PC-3 (cell line): ENCODE results near the gene LAMA5. TPM values are rescaled to one million over a fixed set of nuclear protein-coding genes. Genes with fewer than 3 reads are reported as not detected.

ENCODE experiments used
- ATAC-seq: fragments of 200-7000 bp; cut with Tn5 transposase; 2 replicates; pipeline ENCODE4 v1.9.1; 2020; ENCODE audit warnings: mild to moderate bottlenecking, moderate library complexity
- BruUV-seq: library from RNA; stranded (reverse); fragments of 400-500 nt; replicated peaks from 2 replicates; lab custom pipeline; 2021; lab: Mats Ljungman, UMichigan
- CTCF ChIA-PET: fragments of 300-600 bp; sonication (Branson Sonifier 250); formaldehyde crosslinking; loops from one replicate; lab custom pipeline; 2022; ENCODE audit warnings: antibody characterized with exemption; lab: Charles Lee
- POLR2A ChIA-PET: fragments of 300-600 bp; sonication (Branson Sonifier 250); formaldehyde crosslinking; loops from one replicate; lab custom pipeline; 2022; ENCODE audit warnings: antibody characterized with exemption; ENCODE audit not compliant: unreplicated experiment; lab: Charles Lee
- DNase-seq: peaks from one replicate; pipeline ENCODE4 v3.0.0-alpha.2; 2015
- H2AFZ ChIP-seq: fragments of 300-600 bp; sonication (generic); 2 replicates; pipeline ENCODE4 v1.6.0; 2016; ENCODE audit warnings: antibody characterized with exemption, low read length
- H3F3A ChIP-seq: fragments of 300-600 bp; sonication (generic); one replicate; pipeline ENCODE4 v1.6.0; 2017; ENCODE audit warnings: antibody characterized with exemption, low read length, control low read depth, mild to moderate bottlenecking; ENCODE audit not compliant: unreplicated experiment
- H3K27ac ChIP-seq: fragments of 300-600 bp; sonication (generic); 2 replicates; pipeline ENCODE4 v1.5.1; 2016; ENCODE audit warnings: mild to moderate bottlenecking, low read length
- H3K27me3 ChIP-seq: fragments of 300-600 bp; sonication (generic); 2 replicates; pipeline ENCODE4 v1.6.1; 2016; ENCODE audit warnings: low read length, mixed read lengths
- H3K36me3 ChIP-seq: fragments of 300-600 bp; sonication (generic); 2 replicates; pipeline ENCODE4 v1.6.1; 2016; ENCODE audit warnings: low read depth, mixed run types, low read length, mixed read lengths
- H3K4me1 ChIP-seq: fragments of 300-600 bp; sonication (generic); 2 replicates; pipeline ENCODE4 v1.5.1; 2016; ENCODE audit warnings: low read length; ENCODE audit not compliant: insufficient read depth
- H3K4me2 ChIP-seq: fragments of 300-600 bp; sonication (generic); 2 replicates; pipeline ENCODE4 v1.6.0; 2016; ENCODE audit warnings: low read length
- H3K4me3 ChIP-seq: fragments of 300-600 bp; sonication (generic); 2 replicates; pipeline ENCODE4 v1.5.1; 2016; ENCODE audit warnings: mild to moderate bottlenecking, low read length, mixed read lengths
- H3K79me2 ChIP-seq: fragments of 300-600 bp; sonication (generic); 2 replicates; pipeline ENCODE4 v1.6.1; 2017; ENCODE audit warnings: low read length, mixed read lengths
- H3K9ac ChIP-seq: fragments of 300-600 bp; sonication (generic); 2 replicates; pipeline ENCODE4 v1.6.0; 2016; ENCODE audit warnings: mild to moderate bottlenecking, low read length
- H3K9me2 ChIP-seq: fragments of 300-600 bp; sonication (generic); replicated peaks from 2 replicates; pipeline ENCODE4 v1.6.1; 2016; ENCODE audit warnings: mixed run types, low read length, mixed read lengths
- H3K9me3 ChIP-seq: fragments of 300-600 bp; sonication (generic); 2 replicates; pipeline ENCODE4 v1.6.1; 2016; ENCODE audit warnings: low read length, mixed read lengths
- H4K20me1 ChIP-seq: fragments of 300-600 bp; sonication (generic); 2 replicates; pipeline ENCODE4 v1.6.1; 2016; ENCODE audit warnings: low read length, mixed read lengths
- CTCF ChIP-seq: fragments of 300-600 bp; sonication (generic); conservative IDR thresholded peaks from 2 replicates; pipeline ENCODE4 v1.5.1; 2017; ENCODE audit warnings: antibody characterized with exemption, low read depth, mild to moderate bottlenecking, low read length
- EZH2 ChIP-seq: fragments of 300-600 bp; sonication (generic); IDR thresholded peaks from one replicate; pipeline ENCODE4 v1.6.1; 2017; ENCODE audit warnings: antibody characterized with exemption, mild to moderate bottlenecking, low read length; ENCODE audit not compliant: unreplicated experiment
- EZH2phosphoT487 ChIP-seq: fragments of 300-600 bp; sonication (generic); IDR thresholded peaks from 2 replicates; pipeline ENCODE4 v1.6.1; 2018; ENCODE audit warnings: mild to moderate bottlenecking, antibody characterized with exemption, low read length, borderline replicate concordance
- intact Hi-C: fragments of 100-400 bp; cut with micrococcal nuclease; formaldehyde crosslinking; loops from 2 replicates; pipeline ENCODE4 v1.9.0; 2023
- total RNA-seq: library from RNA; depleted of rRNA; stranded (reverse); fragments of >200 nt; gene quantifications from 2 replicates; pipeline ENCODE4 v1.2.3, GENCODE V29; 2014

Gene LAMA5
- total RNA-seq, 1 experiment from 2014 or later, result 196 TPM

DNA sequence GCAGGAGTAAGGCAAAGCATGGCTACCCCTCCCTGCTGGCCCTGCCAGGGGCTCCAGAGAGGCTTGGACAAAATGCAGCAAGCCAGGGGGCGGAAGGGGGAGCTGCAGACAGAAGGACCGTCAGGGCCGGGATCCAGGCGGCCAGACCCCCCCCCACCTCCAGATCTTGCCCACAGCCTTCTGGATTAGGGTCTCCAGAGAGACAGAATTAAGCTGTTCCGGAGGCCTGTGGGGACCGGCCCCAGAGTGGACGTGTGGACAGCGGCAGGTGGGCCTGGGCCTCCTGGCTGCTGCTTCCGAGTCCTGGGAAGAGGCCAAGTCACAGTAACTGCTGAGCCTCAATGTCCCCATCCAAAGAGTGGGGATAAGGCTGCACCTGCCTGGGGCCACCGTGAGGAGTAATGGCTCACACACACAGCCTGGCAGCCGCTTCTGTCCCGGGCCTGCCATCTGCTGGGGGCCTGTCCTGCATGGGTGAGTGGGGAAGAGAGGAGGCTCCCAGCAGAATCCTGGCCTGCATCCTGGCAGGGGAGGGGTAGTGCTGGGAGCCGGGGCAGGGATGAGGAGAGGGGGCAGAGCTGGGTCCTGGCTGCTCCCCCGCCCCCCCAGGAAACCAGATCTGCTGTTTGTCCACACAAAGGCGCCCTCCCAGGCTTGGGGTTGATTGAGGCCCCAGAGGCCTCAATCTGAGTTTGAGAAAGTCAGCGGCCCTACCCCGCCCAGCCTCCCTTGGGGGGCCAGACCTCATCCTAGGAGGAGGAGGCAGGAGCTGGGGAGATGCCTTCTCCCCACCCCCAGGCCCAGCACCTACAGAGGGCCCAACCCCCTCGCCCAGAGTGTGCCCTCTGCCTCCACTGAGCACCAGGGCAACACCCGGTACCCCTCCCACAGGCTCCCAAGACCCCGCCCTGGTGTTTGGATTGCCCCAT, 3.9 kb downstream of the LAMA5 start:
- Histone ChIP-seq H3K9me2 (no peaks in the 10 kb centered on the region), H3K27ac (peak overlapping the region; percentile 81), H4K20me1 (peaks cover 36% of the 10 kb centered on the region), H3K9me3 (no peaks in the 10 kb centered on the region), H3K9ac (peak overlapping the region; percentile 85), H3K79me2 (peaks cover 76% of the 10 kb centered on the region), H3K4me3 (peak overlapping the region; percentile 80), H3K4me2 (peak overlapping the region; percentile 89), H2AFZ (no peak overlapping the region), H3F3A (no peaks in the 10 kb centered on the region), H3K4me1 (peaks cover 79% of the 10 kb centered on the region), H3K36me3 (peaks cover 16% of the 10 kb centered on the region; the same call in 1 of the 2 replicates), H3K27me3 (no peaks in the 10 kb centered on the region)
- no peak for TF ChIP-seq EZH2phosphoT487
- no peak for TF ChIP-seq EZH2
- no peak for TF ChIP-seq CTCF
- ChIA-PET POLR2A (no interaction called here), CTCF (no interaction called here)
- BruUV-seq, result no TSS peak
- intact Hi-C loops, result no loop called here
- DNase-seq (peak; percentile 28), ATAC-seq (no peak)

DNA sequence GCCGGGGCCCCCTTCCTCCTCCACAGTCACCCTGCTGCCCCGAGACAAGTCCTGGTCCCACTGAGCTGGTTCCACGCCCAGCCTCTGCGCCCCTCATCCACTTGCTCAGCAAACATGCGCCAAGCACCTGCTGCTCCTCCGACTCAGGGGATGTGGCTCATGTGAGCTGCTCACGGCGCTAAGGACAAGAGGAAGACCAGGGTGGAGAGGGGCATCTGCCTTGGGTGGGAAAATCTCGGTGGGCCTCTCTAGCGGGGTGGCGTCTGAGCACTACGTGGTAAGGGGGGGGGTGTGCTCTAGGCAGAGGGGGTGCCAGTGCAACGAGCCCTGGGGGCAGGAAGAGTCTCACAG, 4.5 kb downstream of the LAMA5 start:
- ATAC-seq (no peak), DNase-seq (no peak)
- Histone ChIP-seq H3K9ac (no peak overlapping the region), H3K9me3 (no peaks in the 10 kb centered on the region), H3F3A (no peaks in the 10 kb centered on the region), H4K20me1 (peaks cover 36% of the 10 kb centered on the region), H3K79me2 (peaks cover 83% of the 10 kb centered on the region), H3K27ac (peak overlapping the region; percentile 73; the same call in 1 of the 2 replicates), H3K4me1 (peaks cover 79% of the 10 kb centered on the region), H2AFZ (no peak overlapping the region), H3K27me3 (no peaks in the 10 kb centered on the region), H3K9me2 (no peaks in the 10 kb centered on the region), H3K36me3 (peaks cover 16% of the 10 kb centered on the region; the same call in 1 of the 2 replicates), H3K4me3 (peak overlapping the region; percentile 36; the same call in 1 of the 2 replicates), H3K4me2 (peak overlapping the region; percentile 89)
- intact Hi-C loops, result no loop called here
- TF ChIP-seq EZH2 (no peak), EZH2phosphoT487 (no peak)
- no TSS peak for BruUV-seq
- ChIA-PET POLR2A (no interaction called here), CTCF (no interaction called here)

DNA sequence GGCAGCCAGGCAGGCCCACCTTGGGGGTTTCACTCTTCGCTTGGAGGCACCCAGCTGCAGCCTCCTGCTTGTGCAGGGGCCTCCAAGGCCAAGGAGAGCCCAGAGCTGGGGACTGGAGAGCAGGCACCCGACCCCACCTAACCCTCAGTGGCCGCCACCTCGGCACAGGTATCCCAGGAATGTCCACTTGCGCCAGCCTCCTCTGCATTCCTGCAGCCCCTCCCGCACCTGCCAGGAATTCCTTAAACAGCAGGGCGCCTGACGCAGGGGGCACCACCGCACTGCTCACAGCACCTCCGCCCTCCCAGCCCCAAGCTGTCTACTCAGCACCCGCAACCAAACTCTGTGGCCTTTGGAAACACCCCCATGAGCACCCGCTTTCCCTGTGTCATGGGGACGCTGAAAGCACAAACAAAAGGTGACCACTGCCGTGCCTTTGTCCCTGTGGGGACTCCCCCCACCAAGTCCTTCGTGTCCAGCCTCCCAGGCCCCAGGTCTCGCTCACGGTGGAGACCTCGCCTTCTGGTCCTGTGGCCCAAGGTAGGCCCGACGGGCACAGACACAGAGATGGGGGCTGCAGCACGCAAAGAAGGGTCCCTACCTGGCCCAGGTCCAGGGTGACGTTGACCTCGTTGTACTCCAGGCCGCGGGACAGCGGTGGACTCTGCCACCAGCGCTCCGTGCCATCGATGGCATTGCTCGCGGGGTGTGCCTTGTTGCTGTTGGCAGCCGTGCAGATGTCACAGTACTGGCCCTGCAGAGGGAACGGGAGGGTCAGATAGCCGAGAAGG, 5.1 kb downstream of the LAMA5 start:
- peak; percentile 0 for ATAC-seq
- peak overlapping the region; percentile 36; the same call in 1 of the 2 replicates for H3K4me3 ChIP-seq
- no peaks in the 10 kb centered on the region for H3K9me2 ChIP-seq
- no peaks in the 10 kb centered on the region for H3F3A ChIP-seq
- ChIA-PET POLR2A (interaction anchor here (0.6 kb wide), 2 partner anchors 24 to 241 kb away, joined by 5 read pairs; no protein-coding TSS in a partner anchor), CTCF (interaction anchor here (0.8 kb wide), 1 partner anchor 20 kb away, joined by 3 read pairs; no protein-coding TSS in a partner anchor)
- DNase-seq, result peak; percentile 79
- intact Hi-C loops, result no loop called here
- H3K9me3 ChIP-seq, result no peaks in the 10 kb centered on the region
- TF ChIP-seq EZH2, result no peak
- no peak for TF ChIP-seq EZH2phosphoT487
- no peak for TF ChIP-seq CTCF
- peak overlapping the region; percentile 89 for H3K4me2 ChIP-seq
- peaks cover 36% of the 10 kb centered on the region for H4K20me1 ChIP-seq
- peaks cover 16% of the 10 kb centered on the region; the same call in 1 of the 2 replicates for H3K36me3 ChIP-seq
- no peaks in the 10 kb centered on the region for H3K27me3 ChIP-seq
- peaks cover 89% of the 10 kb centered on the region for H3K79me2 ChIP-seq
- peak overlapping the region; percentile 42 for H3K9ac ChIP-seq
- H3K27ac ChIP-seq, result peak overlapping the region; percentile 73
- H2AFZ ChIP-seq, result no peak overlapping the region
- BruUV-seq, result no TSS peak
- H3K4me1 ChIP-seq, result peaks cover 83% of the 10 kb centered on the region
